A673 (cell line): Measurements from ENCODE around the gene SDK1.

ENCODE experiments used
- CTCF ChIP-seq: fragments of 300-800, 200-600 bp; sonication (generic); conservative IDR thresholded peaks from 2 replicates; pipeline ENCODE4 v1.5.1; 2017; ENCODE audit warnings: low read depth, mild to moderate bottlenecking, antibody characterized with exemption, low read length, moderate library complexity, mixed read lengths
- EZH2 ChIP-seq: fragments of 200-600 bp; sonication (generic); IDR thresholded peaks from 2 replicates; pipeline ENCODE4 v1.6.1; 2017; ENCODE audit warnings: borderline replicate concordance, low read depth, mild to moderate bottlenecking, mixed read lengths, antibody characterized with exemption, low read length; ENCODE audit not compliant: poor library complexity, severe bottlenecking

DNA sequence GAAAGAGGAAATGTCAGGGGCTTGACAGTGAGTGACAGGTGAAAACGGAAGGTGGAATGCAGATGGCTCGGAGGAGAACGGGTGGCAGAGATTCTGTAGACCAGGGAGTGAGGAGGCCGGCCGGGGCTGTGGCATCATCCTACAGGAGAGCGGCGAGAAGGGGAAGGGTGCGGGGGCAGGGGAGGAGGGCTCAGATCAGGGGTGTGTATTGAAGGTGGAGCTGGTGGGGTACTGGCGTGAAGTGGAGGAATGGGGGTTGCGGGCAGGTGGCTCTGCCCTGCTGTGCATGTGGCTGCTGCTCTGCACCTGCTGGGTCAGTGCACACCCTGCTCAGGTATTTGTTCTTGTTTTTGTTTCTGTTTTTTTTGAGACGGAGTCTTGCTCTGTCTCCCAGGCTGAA, 910.2 kb downstream of the SDK1 start:
- TF ChIP-seq CTCF (no peak), EZH2 (no peak)
